ENCODE measurements around the gene ADAP1. TPM values are rescaled to one million over a fixed set of nuclear protein-coding genes. Genes with fewer than 3 reads are reported as not detected.

ADAP1 gene
- total RNA-seq, 1 experiment from 2014 or later, result 34.0 TPM

DNA sequence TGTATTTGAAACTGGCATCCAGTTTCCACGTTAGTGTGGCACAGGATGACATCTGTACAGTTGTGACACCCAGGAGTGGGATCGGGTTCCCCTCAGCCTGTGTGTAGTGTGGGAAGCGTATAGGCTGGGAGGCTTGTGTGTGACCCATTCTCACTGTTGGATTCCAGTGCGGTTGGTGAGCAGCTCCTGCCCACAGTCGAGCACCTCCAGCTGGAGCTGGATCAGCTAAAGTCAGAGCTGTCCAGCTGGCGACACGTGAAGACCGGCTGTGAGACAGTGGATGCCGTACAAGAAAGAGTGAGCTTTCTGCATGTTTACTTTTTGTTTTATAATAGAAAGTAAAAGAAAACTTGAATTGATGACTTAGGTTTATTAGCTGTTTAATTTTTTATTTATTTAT lies 96.8 kb downstream of the ADAP1 start:
- TF ChIP-seq CBX3 (IDR thresholded peaks at IDR 0.05; ENCODE audit: low read depth) (no peak), SP1 (IDR thresholded peaks at IDR 0.05; ENCODE audit: low read depth) (no peak), EZH2 (IDR thresholded peaks at IDR 0.05) (no peak)
- DNase-seq (ENCODE audit: low read depth, low spot score), result no peak
- Histone ChIP-seq H3K4me1 (ENCODE audit: control insufficient read depth in 1 of 2, insufficient read depth in 2 of 2, low read length in 2 of 2) (no peaks in the 10 kb centered on the region), H3K4me3 (replicated peaks in 1 of 2; ENCODE audit: low read depth in 1 of 2, low read length in 2 of 2) (no peak overlapping the region), H3K27ac (ENCODE audit: low read depth, low read length) (no peak overlapping the region), H3K9me3 (ENCODE audit: control insufficient read depth in 1 of 2, insufficient read depth in 1 of 2, low read depth in 1 of 2, low read length in 2 of 2) (no peaks in the 10 kb centered on the region), H3K4me2 (ENCODE audit: low read length) (no peak overlapping the region), H3K9me2 (ENCODE audit: insufficient read depth) (no peaks in the 10 kb centered on the region), H3K27me3 (ENCODE audit: insufficient read depth, low read length) (no peaks in the 10 kb centered on the region), H4K20me1 (ENCODE audit: insufficient read depth) (no peaks in the 10 kb centered on the region), H3K36me3 (ENCODE audit: control insufficient read depth in 1 of 2, insufficient read depth in 2 of 2, low read length in 2 of 2) (peaks cover 28 to 69% of the 10 kb centered on the region in 2 experiments), H3K79me2 (ENCODE audit: insufficient read depth, low read length) (peaks cover 4% of the 10 kb centered on the region; the same call in 1 of the 2 replicates), H2AFZ (ENCODE audit: low read depth, low read length, poor library complexity, severe bottlenecking) (no peak overlapping the region), H3K9ac (ENCODE audit: low read length) (no peak overlapping the region)
- ChIA-PET CTCF (no interaction called here), RAD21 (ENCODE audit: low non-redundant PET in 1 of 2, low total read pairs in 2 of 2, uncharacterized antibody in 2 of 2, unreplicated experiment in 2 of 2) (no interaction called here), POLR2A (no interaction called here)
- BruUV-seq (replicated peaks), result no TSS peak
- no peak for ATAC-seq
- intact Hi-C loops (cut with micrococcal nuclease), result no loop called here

DNA sequence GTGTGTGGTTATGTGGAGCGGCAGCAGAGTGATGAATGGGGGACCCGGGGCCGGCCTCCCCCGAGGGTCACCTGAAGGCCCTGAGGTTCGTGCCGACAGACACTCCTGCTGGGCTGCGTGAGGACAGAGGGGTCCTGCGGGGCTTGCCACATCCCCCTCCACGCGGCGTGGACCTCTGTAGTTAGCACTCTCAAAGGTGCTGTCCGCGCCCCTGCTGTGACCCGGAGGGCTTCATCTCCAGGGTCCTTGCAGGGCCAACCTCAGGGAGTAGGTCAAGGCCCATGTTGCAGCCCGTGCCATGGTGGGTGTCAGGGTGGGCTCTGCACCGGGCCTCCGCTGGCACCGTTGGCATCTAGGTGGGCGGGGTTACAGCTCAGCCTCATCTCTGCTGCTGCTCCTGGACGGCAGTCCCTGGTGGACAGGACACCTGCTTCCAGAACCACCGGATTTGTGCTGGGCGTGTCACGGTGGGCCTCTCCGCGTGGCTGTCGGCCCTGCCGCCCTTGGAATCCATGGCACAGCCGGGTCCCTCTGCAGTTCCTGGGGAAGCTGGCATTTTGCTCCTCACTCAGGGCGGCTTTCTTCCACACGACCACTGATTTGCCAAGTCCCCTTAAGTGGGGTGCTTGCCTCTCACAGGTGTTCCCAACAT lies 97.9 kb downstream of the ADAP1 start:
- Histone ChIP-seq H3K9me3 (ENCODE audit: control insufficient read depth in 1 of 2, insufficient read depth in 1 of 2, low read depth in 1 of 2, low read length in 2 of 2) (no peaks in the 10 kb centered on the region), H2AFZ (ENCODE audit: low read depth, low read length, poor library complexity, severe bottlenecking) (no peak overlapping the region), H3K27me3 (ENCODE audit: insufficient read depth, low read length) (no peaks in the 10 kb centered on the region), H3K4me1 (ENCODE audit: control insufficient read depth in 1 of 2, insufficient read depth in 2 of 2, low read length in 2 of 2) (no peaks in the 10 kb centered on the region), H4K20me1 (ENCODE audit: insufficient read depth) (no peaks in the 10 kb centered on the region), H3K36me3 (ENCODE audit: control insufficient read depth in 1 of 2, insufficient read depth in 2 of 2, low read length in 2 of 2) (peaks cover 29 to 65% of the 10 kb centered on the region in 2 experiments), H3K9ac (ENCODE audit: low read length) (no peak overlapping the region), H3K4me3 (replicated peaks in 1 of 2; ENCODE audit: low read depth in 1 of 2, low read length in 2 of 2) (no peak overlapping the region), H3K4me2 (ENCODE audit: low read length) (no peak overlapping the region), H3K27ac (ENCODE audit: low read depth, low read length) (no peak overlapping the region), H3K9me2 (ENCODE audit: insufficient read depth) (no peaks in the 10 kb centered on the region), H3K79me2 (ENCODE audit: insufficient read depth, low read length) (peaks cover 11% of the 10 kb centered on the region; the same call in 1 of the 2 replicates)
- BruUV-seq (replicated peaks), result no TSS peak
- DNase-seq (ENCODE audit: low read depth, low spot score) (no peak), ATAC-seq (no peak)
- RAD21 ChIA-PET (ENCODE audit: low non-redundant PET in 1 of 2, low total read pairs in 2 of 2, uncharacterized antibody in 2 of 2, unreplicated experiment in 2 of 2), result no interaction called here
- POLR2A ChIA-PET, result no interaction called here
- intact Hi-C loops (cut with micrococcal nuclease), result no loop called here
- CTCF ChIA-PET, result no interaction called here
- TF ChIP-seq, protein P1, sequence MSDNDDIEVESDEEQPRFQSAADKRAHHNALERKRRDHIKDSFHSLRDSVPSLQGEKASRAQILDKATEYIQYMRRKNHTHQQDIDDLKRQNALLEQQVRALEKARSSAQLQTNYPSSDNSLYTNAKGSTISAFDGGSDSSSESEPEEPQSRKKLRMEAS (IDR thresholded peaks at IDR 0.05), result no peak
- TF ChIP-seq FOSL1 (IDR thresholded peaks at IDR 0.05; ENCODE audit: low read depth), result no peak
- TF ChIP-seq, protein P2, sequence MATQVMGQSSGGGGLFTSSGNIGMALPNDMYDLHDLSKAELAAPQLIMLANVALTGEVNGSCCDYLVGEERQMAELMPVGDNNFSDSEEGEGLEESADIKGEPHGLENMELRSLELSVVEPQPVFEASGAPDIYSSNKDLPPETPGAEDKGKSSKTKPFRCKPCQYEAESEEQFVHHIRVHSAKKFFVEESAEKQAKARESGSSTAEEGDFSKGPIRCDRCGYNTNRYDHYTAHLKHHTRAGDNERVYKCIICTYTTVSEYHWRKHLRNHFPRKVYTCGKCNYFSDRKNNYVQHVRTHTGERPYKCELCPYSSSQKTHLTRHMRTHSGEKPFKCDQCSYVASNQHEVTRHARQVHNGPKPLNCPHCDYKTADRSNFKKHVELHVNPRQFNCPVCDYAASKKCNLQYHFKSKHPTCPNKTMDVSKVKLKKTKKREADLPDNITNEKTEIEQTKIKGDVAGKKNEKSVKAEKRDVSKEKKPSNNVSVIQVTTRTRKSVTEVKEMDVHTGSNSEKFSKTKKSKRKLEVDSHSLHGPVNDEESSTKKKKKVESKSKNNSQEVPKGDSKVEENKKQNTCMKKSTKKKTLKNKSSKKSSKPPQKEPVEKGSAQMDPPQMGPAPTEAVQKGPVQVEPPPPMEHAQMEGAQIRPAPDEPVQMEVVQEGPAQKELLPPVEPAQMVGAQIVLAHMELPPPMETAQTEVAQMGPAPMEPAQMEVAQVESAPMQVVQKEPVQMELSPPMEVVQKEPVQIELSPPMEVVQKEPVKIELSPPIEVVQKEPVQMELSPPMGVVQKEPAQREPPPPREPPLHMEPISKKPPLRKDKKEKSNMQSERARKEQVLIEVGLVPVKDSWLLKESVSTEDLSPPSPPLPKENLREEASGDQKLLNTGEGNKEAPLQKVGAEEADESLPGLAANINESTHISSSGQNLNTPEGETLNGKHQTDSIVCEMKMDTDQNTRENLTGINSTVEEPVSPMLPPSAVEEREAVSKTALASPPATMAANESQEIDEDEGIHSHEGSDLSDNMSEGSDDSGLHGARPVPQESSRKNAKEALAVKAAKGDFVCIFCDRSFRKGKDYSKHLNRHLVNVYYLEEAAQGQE (IDR thresholded peaks at IDR 0.05; ENCODE audit: low read depth), result no peak
- no peak for TF ChIP-seq JUND (IDR thresholded peaks at IDR 0.05)
- no peak for TF ChIP-seq EZH2phosphoT487 (IDR thresholded peaks at IDR 0.05; ENCODE audit: borderline replicate concordance)
- TF ChIP-seq TCF7L2 (IDR thresholded peaks at IDR 0.05; ENCODE audit: borderline replicate concordance, extremely low read depth, insufficient read depth, insufficient read length), result no peak
- TF ChIP-seq POLR2AphosphoS5 (IDR thresholded peaks at IDR 0.05; ENCODE audit: low read depth, low read length), result no peak
- TF ChIP-seq RAD21 (IDR thresholded peaks at IDR 0.05; ENCODE audit: low read depth), result no peak
- no peak for TF ChIP-seq POLR2A (IDR thresholded peaks at IDR 0.05; ENCODE audit: borderline replicate concordance, extremely low read depth, insufficient read depth, insufficient read length)
- no peak for TF ChIP-seq EZH2 (IDR thresholded peaks at IDR 0.05)
- TF ChIP-seq ELF1 (IDR thresholded peaks at IDR 0.05; ENCODE audit: borderline replicate concordance, low read depth), result no peak
- TF ChIP-seq, protein P3, sequence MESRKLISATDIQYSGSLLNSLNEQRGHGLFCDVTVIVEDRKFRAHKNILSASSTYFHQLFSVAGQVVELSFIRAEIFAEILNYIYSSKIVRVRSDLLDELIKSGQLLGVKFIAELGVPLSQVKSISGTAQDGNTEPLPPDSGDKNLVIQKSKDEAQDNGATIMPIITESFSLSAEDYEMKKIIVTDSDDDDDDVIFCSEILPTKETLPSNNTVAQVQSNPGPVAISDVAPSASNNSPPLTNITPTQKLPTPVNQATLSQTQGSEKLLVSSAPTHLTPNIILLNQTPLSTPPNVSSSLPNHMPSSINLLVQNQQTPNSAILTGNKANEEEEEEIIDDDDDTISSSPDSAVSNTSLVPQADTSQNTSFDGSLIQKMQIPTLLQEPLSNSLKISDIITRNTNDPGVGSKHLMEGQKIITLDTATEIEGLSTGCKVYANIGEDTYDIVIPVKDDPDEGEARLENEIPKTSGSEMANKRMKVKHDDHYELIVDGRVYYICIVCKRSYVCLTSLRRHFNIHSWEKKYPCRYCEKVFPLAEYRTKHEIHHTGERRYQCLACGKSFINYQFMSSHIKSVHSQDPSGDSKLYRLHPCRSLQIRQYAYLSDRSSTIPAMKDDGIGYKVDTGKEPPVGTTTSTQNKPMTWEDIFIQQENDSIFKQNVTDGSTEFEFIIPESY (IDR thresholded peaks at IDR 0.05; ENCODE audit: extremely low read depth, insufficient replicate concordance, low read length), result no peak
- no peak for TF ChIP-seq YY1 (IDR thresholded peaks at IDR 0.05; ENCODE audit: extremely low read depth, insufficient replicate concordance, low read depth, low read length)
